Endothelial cell of umbilical vein (primary cell): ENCODE measurements around the gene PET100. TPM values are rescaled to one million over a fixed set of nuclear protein-coding genes. Genes with fewer than 3 reads are reported as not detected.

Source experiments
- BruUV-seq: library from RNA; stranded (reverse); fragments of 400-500 nt; replicated peaks from 2 replicates; lab custom pipeline; 2021; lab: Mats Ljungman, UMichigan
- CTCF ChIA-PET: fragments of 300-600, 350-600 bp; sonication (Branson Sonifier 250); formaldehyde crosslinking; loops from one replicate; lab custom pipeline; 2021; ENCODE audit warnings: antibody characterized with exemption, inconsistent platforms; lab: Charles Lee
- POLR2A ChIA-PET: fragments of 300-600, 350-600 bp; sonication (Branson Sonifier 250); formaldehyde crosslinking; loops from one replicate; lab custom pipeline; 2021; ENCODE audit warnings: antibody characterized with exemption, inconsistent platforms; lab: Charles Lee
- DNase-seq: peaks from one replicate; pipeline ENCODE4 v3.0.0-alpha.2; 2011; ENCODE audit warnings: low read depth, low spot score
- FAIRE-seq: peaks from 2 replicates; lab custom pipeline; 2011; peaks lifted over from hg19 to GRCh38; lab: Jason Lieb, UNC
- H2AFZ ChIP-seq: 2 replicates; pipeline ENCODE4 v1.6.0; 2012; ENCODE audit warnings: low read depth, low read length, control low read depth, inconsistent platforms
- H3K27ac ChIP-seq: 2 replicates; pipeline ENCODE4 v1.5.1; 2011; ENCODE audit warnings: low read depth, mild to moderate bottlenecking, control low read depth, low read length, moderate library complexity; ENCODE audit not compliant: insufficient read depth
- H3K27me3 ChIP-seq, 2 experiments: 2 replicates each; pipeline versions ENCODE4 v1.6.0 to v1.6.1; 2011; ENCODE audit warnings: low read length in 2 of 2, mixed read lengths in 1 of 2; ENCODE audit not compliant: control insufficient read depth in 2 of 2, insufficient read depth in 2 of 2
- H3K36me3 ChIP-seq, 2 experiments: 2 replicates in 1 of 2; 3 replicates in 1 of 2; pipeline ENCODE4 v1.5.1; 2011; ENCODE audit warnings: low read length in 2 of 2, mild to moderate bottlenecking in 1 of 2, moderate library complexity in 1 of 2; ENCODE audit not compliant: control insufficient read depth in 2 of 2, insufficient read depth in 2 of 2; ENCODE audit errors: extremely low read depth in 1 of 2
- H3K4me1 ChIP-seq: 3 replicates; pipeline ENCODE4 v1.5.1; 2011; ENCODE audit warnings: mild to moderate bottlenecking, low read length; ENCODE audit not compliant: control insufficient read depth, insufficient read depth; ENCODE audit errors: extremely low read depth
- H3K4me2 ChIP-seq: 2 replicates; pipeline ENCODE4 v1.6.1; 2011; ENCODE audit warnings: low read length, control low read depth, mixed read lengths; ENCODE audit not compliant: insufficient read depth
- H3K4me3 ChIP-seq, 3 experiments: fragments of 200-600 bp in 1 of 3; sonication (generic), shearing (Covaris generic) in 1 of 3; replicated peaks in 1 of 3; 2 replicates each; pipeline ENCODE4 v1.5.1; 2011 to 2016; ENCODE audit warnings: control low read depth in 3 of 3, low read length in 3 of 3, mild to moderate bottlenecking in 2 of 3, inconsistent platforms in 1 of 3, low read depth in 1 of 3, moderate library complexity in 1 of 3; ENCODE audit not compliant: insufficient read depth in 1 of 3
- H3K79me2 ChIP-seq: 2 replicates; pipeline ENCODE4 v1.6.0; 2012; ENCODE audit warnings: low read length, inconsistent platforms; ENCODE audit not compliant: control insufficient read depth, insufficient read depth
- H3K9ac ChIP-seq: replicated peaks from 2 replicates; pipeline ENCODE3; 2011; ENCODE audit warnings: low read length, control low read depth; ENCODE audit not compliant: insufficient read depth; ENCODE audit errors: extremely low read depth
- H3K9me1 ChIP-seq: replicated peaks from 3 replicates; pipeline ENCODE4 v1.6.0; 2011; ENCODE audit warnings: mild to moderate bottlenecking, low read length; ENCODE audit not compliant: control insufficient read depth, insufficient read depth; ENCODE audit errors: extremely low read depth
- H3K9me3 ChIP-seq: replicated peaks from 2 replicates; pipeline ENCODE4 v1.5.1; 2012; ENCODE audit warnings: low read length, inconsistent platforms; ENCODE audit not compliant: control insufficient read depth, insufficient read depth
- H4K20me1 ChIP-seq: replicated peaks from 2 replicates; pipeline ENCODE3; 2011; ENCODE audit warnings: mild to moderate bottlenecking, low read length; ENCODE audit not compliant: control insufficient read depth, insufficient read depth; ENCODE audit errors: extremely low read depth
- EZH2 ChIP-seq: IDR thresholded peaks from 2 replicates; pipeline ENCODE4 v1.6.1; 2012; ENCODE audit warnings: borderline replicate concordance, low read depth, mild to moderate bottlenecking, moderate library complexity, low read length, inconsistent platforms; ENCODE audit not compliant: severe bottlenecking
- FOS ChIP-seq: IDR thresholded peaks from 2 replicates; pipeline ENCODE4 v1.6.1; 2011; ENCODE audit warnings: mild to moderate bottlenecking, low read length, moderate library complexity, borderline replicate concordance; ENCODE audit not compliant: insufficient read depth
- GATA2 ChIP-seq: IDR thresholded peaks from 2 replicates; pipeline ENCODE4 v1.7.0; 2011; ENCODE audit warnings: low read depth, mild to moderate bottlenecking, moderate library complexity, mixed read lengths, low read length; ENCODE audit not compliant: insufficient read length, insufficient read depth
- JUN ChIP-seq: IDR thresholded peaks from 2 replicates; pipeline ENCODE4 v1.6.1; 2011; ENCODE audit warnings: borderline replicate concordance, low read depth; ENCODE audit not compliant: insufficient read length, insufficient read depth
- MYC ChIP-seq: IDR thresholded peaks from one replicate; pipeline ENCODE4 v1.6.1; 2011; ENCODE audit warnings: mild to moderate bottlenecking, low read depth, low read length
- POLR2A ChIP-seq: IDR thresholded peaks from 2 replicates; pipeline ENCODE4 v1.6.1; 2012; ENCODE audit warnings: low read depth, mild to moderate bottlenecking, control low read depth, low read length
- POLR2AphosphoS5 ChIP-seq: IDR thresholded peaks from 2 replicates; pipeline ENCODE4 v1.6.1; 2012; ENCODE audit warnings: low read depth, mild to moderate bottlenecking, control low read depth, low read length, moderate library complexity; ENCODE audit not compliant: insufficient read depth
- dilution Hi-C: fragments of 300-500 bp; cut with MboI; formaldehyde crosslinking; loops from one replicate; pipeline ENCODE4 v1.15.0; 2019; ENCODE audit warnings: low sequenced_read_pairs; ENCODE audit not compliant: extremely low pct_ligation_motif_present
- intact Hi-C: fragments of 100-400 bp; cut with micrococcal nuclease; formaldehyde crosslinking; loops from one replicate; pipeline ENCODE4 v1.10.0; 2022
- polyA plus RNA-seq, 4 experiments: library from polyadenylated mRNA; depleted of rRNA in 3 of 4; stranded (reverse) in 3 of 4; unstranded in 1 of 4; fragments of >200 nt; gene quantifications; 2 replicates each; pipeline versions ENCODE4 v1.2.1 to v1.2.3, GENCODE V29; 2011 to 2012; ENCODE audit warnings: missing spikeins in 1 of 4
- total RNA-seq: library from RNA; stranded (reverse); gene quantifications from 2 replicates; pipeline ENCODE4 v1.2.3, GENCODE V29; 2021
- TF ChIP-seq, protein P1 (sequence below): IDR thresholded peaks from 2 replicates; pipeline ENCODE4 v1.6.1; 2011; ENCODE audit not compliant: insufficient read depth, insufficient read length
- TF ChIP-seq, protein P2 (sequence below), 2 donors: IDR thresholded peaks; 1 replicate in 1 of 2; 2 replicates in 1 of 2; pipeline ENCODE4 v1.5.1; 2011; ENCODE audit warnings: low read length in 2 of 2, mild to moderate bottlenecking in 2 of 2, moderate library complexity in 2 of 2, control low read depth in 1 of 2, inconsistent platforms in 1 of 2, low read depth in 1 of 2; ENCODE audit not compliant: insufficient read depth in 1 of 2; ENCODE audit errors: extremely low read depth in 1 of 2

Gene PET100
- total and polyA plus RNA-seq, 2 donors (not counting 3 experiments of a cell fraction or from before 2014, with no cell fraction given), result 55.0 to 172 TPM

DNA sequence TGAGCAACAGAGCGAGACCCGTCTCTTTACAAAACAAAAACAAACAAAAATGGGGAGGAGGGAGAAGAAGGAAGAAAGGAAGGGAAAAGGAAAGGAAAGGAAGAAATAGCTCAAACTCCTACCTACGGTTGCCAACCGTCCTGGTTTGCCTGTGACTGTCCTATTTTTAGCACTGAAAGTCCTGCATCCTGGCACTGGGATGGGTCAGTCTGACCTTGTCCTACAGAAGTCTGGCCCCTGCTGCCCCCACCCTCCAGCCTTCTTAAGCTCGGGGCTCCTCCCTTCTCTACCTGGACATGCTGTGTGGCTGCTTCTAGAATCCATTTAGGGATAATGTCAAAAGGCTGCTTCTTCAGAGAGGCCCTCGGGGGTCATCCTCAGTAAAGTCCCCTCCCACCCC is 6.1 kb downstream of the PET100 start:
- dilution Hi-C loops, result no loop called here
- CTCF ChIA-PET, result interaction anchor here (0.7 kb wide), 2 partner anchors 45 to 68 kb away, joined by 3 read pairs; partner anchors contain the start of gene TRAPPC5
- intact Hi-C loops, result no loop called here
- Histone ChIP-seq H4K20me1 (no peaks in the 10 kb centered on the region), H3K4me1 (peaks cover 8% of the 10 kb centered on the region), H2AFZ (no peak overlapping the region), H3K4me3 (no peak overlapping the region), H3K9me1 (no peaks in the 10 kb centered on the region), H3K36me3 (peaks cover 0 to 4% of the 10 kb centered on the region in 2 experiments), H3K9ac (no peak overlapping the region), H3K27me3 (no peaks in the 10 kb centered on the region), H3K4me2 (no peak overlapping the region), H3K79me2 (peaks cover 2% of the 10 kb centered on the region), H3K27ac (no peak overlapping the region), H3K9me3 (no peaks in the 10 kb centered on the region)
- POLR2A ChIA-PET, result no interaction called here
- FAIRE-seq, result no peak
- DNase-seq, result no peak
- no peak for TF ChIP-seq POLR2AphosphoS5
- no peak for TF ChIP-seq GATA2
- TF ChIP-seq FOS, result no peak
- TF ChIP-seq, protein P1, sequence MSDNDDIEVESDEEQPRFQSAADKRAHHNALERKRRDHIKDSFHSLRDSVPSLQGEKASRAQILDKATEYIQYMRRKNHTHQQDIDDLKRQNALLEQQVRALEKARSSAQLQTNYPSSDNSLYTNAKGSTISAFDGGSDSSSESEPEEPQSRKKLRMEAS, result no peak
- no peak for TF ChIP-seq EZH2
- TF ChIP-seq, protein P2, sequence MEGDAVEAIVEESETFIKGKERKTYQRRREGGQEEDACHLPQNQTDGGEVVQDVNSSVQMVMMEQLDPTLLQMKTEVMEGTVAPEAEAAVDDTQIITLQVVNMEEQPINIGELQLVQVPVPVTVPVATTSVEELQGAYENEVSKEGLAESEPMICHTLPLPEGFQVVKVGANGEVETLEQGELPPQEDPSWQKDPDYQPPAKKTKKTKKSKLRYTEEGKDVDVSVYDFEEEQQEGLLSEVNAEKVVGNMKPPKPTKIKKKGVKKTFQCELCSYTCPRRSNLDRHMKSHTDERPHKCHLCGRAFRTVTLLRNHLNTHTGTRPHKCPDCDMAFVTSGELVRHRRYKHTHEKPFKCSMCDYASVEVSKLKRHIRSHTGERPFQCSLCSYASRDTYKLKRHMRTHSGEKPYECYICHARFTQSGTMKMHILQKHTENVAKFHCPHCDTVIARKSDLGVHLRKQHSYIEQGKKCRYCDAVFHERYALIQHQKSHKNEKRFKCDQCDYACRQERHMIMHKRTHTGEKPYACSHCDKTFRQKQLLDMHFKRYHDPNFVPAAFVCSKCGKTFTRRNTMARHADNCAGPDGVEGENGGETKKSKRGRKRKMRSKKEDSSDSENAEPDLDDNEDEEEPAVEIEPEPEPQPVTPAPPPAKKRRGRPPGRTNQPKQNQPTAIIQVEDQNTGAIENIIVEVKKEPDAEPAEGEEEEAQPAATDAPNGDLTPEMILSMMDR (IDR thresholded peaks at IDR 0.05; ENCODE audit: extremely low read depth in 1 of 2, insufficient read depth in 1 of 2, low read depth in 1 of 2, low read length in 2 of 2), result no peak
- TF ChIP-seq MYC, result no peak
- TF ChIP-seq POLR2A, result no peak
- TF ChIP-seq JUN, result no peak
- no TSS peak for BruUV-seq
